Breast epithelium (tissue), 4 donors: ENCODE data around the gene TMF1. TPM values are rescaled to one million over a fixed set of nuclear protein-coding genes. Genes with fewer than 3 reads are reported as not detected.

ENCODE experiments used
- DNase-seq, 2 donors: peaks; one replicate each; pipeline ENCODE4 v3.0.0-alpha.2; 2019; ENCODE audit warnings: low spot score in 2 of 2
- H3K27ac ChIP-seq, 2 donors: fragments of 200-600 bp; sonication (generic) in 1 of 2; one replicate each; pipeline ENCODE4 v1.5.1; 2016 to 2019; ENCODE audit warnings: mild to moderate bottlenecking in 1 of 2
- H3K27me3 ChIP-seq, 2 donors: fragments of 200-600 bp; sonication (generic) in 1 of 2; one replicate each; pipeline versions ENCODE4 v1.5.1 to v1.6.0; 2017 to 2019; ENCODE audit warnings: control low read depth in 1 of 2, mild to moderate bottlenecking in 1 of 2
- H3K36me3 ChIP-seq: fragments of 200-600 bp; one replicate; pipeline ENCODE4 v1.5.1; 2019
- H3K4me1 ChIP-seq, 2 donors: fragments of 200-600 bp; sonication (generic); one replicate each; pipeline ENCODE4 v1.5.1; 2016 to 2019; ENCODE audit warnings: control low read depth in 1 of 2
- H3K4me3 ChIP-seq, 3 donors: fragments of 200-600 bp; sonication (generic); 1 replicate in 2 of 3; 2 replicates in 1 of 3; pipeline ENCODE4 v1.5.1; 2016 to 2019; ENCODE audit warnings: mild to moderate bottlenecking in 3 of 3, moderate library complexity in 2 of 3
- H3K9me3 ChIP-seq, 2 donors: fragments of 200-600 bp; sonication (generic) in 1 of 2; one replicate each; pipeline ENCODE4 v1.5.1; 2016 to 2019; ENCODE audit warnings: control low read depth in 1 of 2
- CTCF ChIP-seq, 3 donors: fragments of 450-650 bp; IDR thresholded peaks; one replicate each; pipeline ENCODE4 v1.5.1; 2016 to 2017; ENCODE audit warnings: antibody characterized with exemption in 3 of 3, mild to moderate bottlenecking in 3 of 3, moderate library complexity in 3 of 3
- POLR2A ChIP-seq: fragments of 450-650 bp; IDR thresholded peaks from one replicate; pipeline ENCODE4 v1.6.1; 2016; ENCODE audit warnings: antibody characterized with exemption, mild to moderate bottlenecking, moderate library complexity
- POLR2AphosphoS5 ChIP-seq, 3 donors: sonication (generic); formaldehyde crosslinking; IDR thresholded peaks; one replicate each; pipeline ENCODE4 v1.6.1; 2017; ENCODE audit warnings: antibody characterized with exemption in 3 of 3
- intact Hi-C: fragments of 100-400 bp; cut with DNase I; formaldehyde crosslinking; loops from one replicate; pipeline ENCODE4 v1.15.1; 2023; ENCODE audit warnings: low total_unique reads
- total RNA-seq, 3 donors: library from RNA; depleted of rRNA; stranded (reverse); fragments of >200 nt; gene quantifications; one replicate each; pipeline ENCODE4 v1.1.0, GENCODE V29; 2016

The TMF1 gene
- total RNA-seq, 3 donors from 2014 or later, result 33.4 to 61.5 (median 50.1) TPM

GRCh38 chr3:69005071-69005790 is 46.9 kb downstream of the TMF1 start:
- Histone ChIP-seq H3K9me3 (no peaks in the 10 kb centered on the region), H3K4me3 (no peak overlapping the region), H3K27ac (no peak overlapping the region), H3K36me3 (no peaks in the 10 kb centered on the region), H3K27me3 (no peaks in the 10 kb centered on the region), H3K4me1 (no peaks in the 10 kb centered on the region)
- no peak for DNase-seq
- intact Hi-C loops, result no loop called here
- TF ChIP-seq POLR2A, result no peak
- no peak for TF ChIP-seq POLR2AphosphoS5 (IDR thresholded peaks at IDR 0.05)
- no peak for TF ChIP-seq CTCF (IDR thresholded peaks at IDR 0.05)

GRCh38 chr3:69004138-69004537 is 48.0 kb downstream of the TMF1 start:
- H3K4me3 ChIP-seq, result no peak overlapping the region
- no peaks in the 10 kb centered on the region for H3K36me3 ChIP-seq
- no peaks in the 10 kb centered on the region for H3K27me3 ChIP-seq
- TF ChIP-seq CTCF (IDR thresholded peaks at IDR 0.05) (no peak), POLR2A (no peak), POLR2AphosphoS5 (IDR thresholded peaks at IDR 0.05) (no peak)
- H3K27ac ChIP-seq, result no peak overlapping the region
- no peaks in the 10 kb centered on the region for H3K9me3 ChIP-seq
- no peaks in the 10 kb centered on the region for H3K4me1 ChIP-seq
- intact Hi-C loops, result no loop called here
- no peak for DNase-seq

GRCh38 chr3:68999605-69000004 is 52.5 kb downstream of the TMF1 start:
- H3K36me3 ChIP-seq, result no peaks in the 10 kb centered on the region
- no peaks in the 10 kb centered on the region for H3K9me3 ChIP-seq
- H3K27ac ChIP-seq, result no peak overlapping the region
- DNase-seq, result no peak
- no peaks in the 10 kb centered on the region for H3K4me1 ChIP-seq
- H3K27me3 ChIP-seq, result no peaks in the 10 kb centered on the region
- intact Hi-C loops, result no loop called here
- no peak overlapping the region for H3K4me3 ChIP-seq
- TF ChIP-seq CTCF (IDR thresholded peaks at IDR 0.05) (no peak), POLR2AphosphoS5 (IDR thresholded peaks at IDR 0.05) (no peak), POLR2A (no peak)

GRCh38 chr3:68999158-68999557 is 53.0 kb downstream of the TMF1 start:
- DNase-seq, result no peak
- no peak overlapping the region for H3K27ac ChIP-seq
- no peaks in the 10 kb centered on the region for H3K27me3 ChIP-seq
- H3K4me1 ChIP-seq, result no peaks in the 10 kb centered on the region
- no peaks in the 10 kb centered on the region for H3K36me3 ChIP-seq
- no peaks in the 10 kb centered on the region for H3K9me3 ChIP-seq
- no peak for TF ChIP-seq CTCF (IDR thresholded peaks at IDR 0.05)
- no peak for TF ChIP-seq POLR2A
- TF ChIP-seq POLR2AphosphoS5 (IDR thresholded peaks at IDR 0.05), result no peak
- no peak overlapping the region for H3K4me3 ChIP-seq
- intact Hi-C loops, result no loop called here

GRCh38 chr3:68997887-68998286 is 54.2 kb downstream of the TMF1 start:
- Histone ChIP-seq H3K9me3 (no peaks in the 10 kb centered on the region), H3K4me3 (no peak overlapping the region), H3K36me3 (no peaks in the 10 kb centered on the region), H3K27me3 (no peaks in the 10 kb centered on the region), H3K27ac (no peak overlapping the region), H3K4me1 (no peaks in the 10 kb centered on the region)
- TF ChIP-seq CTCF (IDR thresholded peaks at IDR 0.05), result no peak
- no peak for TF ChIP-seq POLR2A
- TF ChIP-seq POLR2AphosphoS5 (IDR thresholded peaks at IDR 0.05), result no peak
- intact Hi-C loops, result no loop called here
- no peak for DNase-seq
